ENCODE results near the gene RPL36.

- TF ChIP-seq EZH2 (IDR thresholded peaks at IDR 0.05; ENCODE audit: borderline replicate concordance), result no peak
- TF ChIP-seq CTCF (IDR thresholded peaks at IDR 0.05; ENCODE audit: poor library complexity), result no peak
- no peak for TF ChIP-seq EZH2phosphoT487 (IDR thresholded peaks at IDR 0.05; ENCODE audit: low read depth, severe bottlenecking, unreplicated experiment)
These were observed 2.7 kb downstream of the RPL36 start for GRCh38 chr19:5692723-5693194.

Data from hepatocyte (in vitro differentiated cells).